GM12878 (cell line): Measurements from ENCODE around the gene EFCAB11. TPM values are rescaled to one million over a fixed set of nuclear protein-coding genes. Genes with fewer than 3 reads are reported as not detected.

Source experiments
- ATAC-seq: fragments of 200-7000 bp; cut with Tn5 transposase; 3 replicates; pipeline ENCODE4 v1.9.1; 2020; ENCODE audit warnings: mild to moderate bottlenecking, moderate library complexity
- BruUV-seq: library from RNA; stranded (reverse); fragments of 400-500 nt; replicated peaks from 2 replicates; lab custom pipeline; 2021; lab: Mats Ljungman, UMichigan
- CTCF ChIA-PET: fragments of 300-600 bp; sonication (Branson Sonifier 250); formaldehyde crosslinking; extraction: SDS; loops from one replicate; lab custom pipeline; 2021; ENCODE audit warnings: inconsistent platforms; lab: Yijun Ruan, JAX
- POLR2A ChIA-PET: fragments of 350-600 bp; formaldehyde crosslinking; extraction: SDS; loops from one replicate; lab custom pipeline; 2021; ENCODE audit warnings: inconsistent platforms; lab: Charles Lee
- RAD21 ChIA-PET: fragments of 300-600 bp; sonication (Branson Sonifier 250); formaldehyde crosslinking; loops from one replicate; lab custom pipeline; 2023; ENCODE audit warnings: antibody characterized with exemption; ENCODE audit not compliant: unreplicated experiment; lab: Charles Lee
- SMC1A ChIA-PET: fragments of 300-600 bp; sonication (Branson Sonifier 250); formaldehyde crosslinking; loops from one replicate; lab custom pipeline; 2023; ENCODE audit not compliant: unreplicated experiment, uncharacterized antibody; lab: Charles Lee
- DNase-seq: peaks from one replicate; pipeline ENCODE4 v3.0.0-alpha.2; 2011; ENCODE audit warnings: low read depth, low spot score
- FAIRE-seq: peaks from 3 replicates; lab custom pipeline; 2011; peaks lifted over from hg19 to GRCh38; lab: Jason Lieb, UNC
- H2AFZ ChIP-seq: 2 replicates; pipeline ENCODE4 v1.6.0; 2011; ENCODE audit warnings: low read depth, low read length, control low read depth; ENCODE audit not compliant: control insufficient read depth
- H3K27ac ChIP-seq: 2 replicates; pipeline ENCODE4 v1.5.1; 2011; ENCODE audit warnings: control low read depth; ENCODE audit not compliant: control insufficient read depth, insufficient read depth
- H3K27me3 ChIP-seq, 2 experiments: replicated peaks in 1 of 2; 2 replicates each; pipeline versions ENCODE4 v1.6.0 to v1.6.1; 2011; ENCODE audit warnings: low read length in 1 of 2; ENCODE audit not compliant: control insufficient read depth in 2 of 2, insufficient read depth in 2 of 2
- H3K36me3 ChIP-seq, 2 experiments: 2 replicates each; pipeline ENCODE4 v1.5.1; 2011; ENCODE audit warnings: low read length in 1 of 2; ENCODE audit not compliant: control insufficient read depth in 2 of 2, insufficient read depth in 2 of 2
- H3K4me1 ChIP-seq: 2 replicates; pipeline ENCODE4 v1.6.1; 2011; ENCODE audit warnings: mild to moderate bottlenecking, low read length, moderate library complexity, mixed read lengths; ENCODE audit not compliant: control insufficient read depth, insufficient read depth
- H3K4me2 ChIP-seq: 2 replicates; pipeline ENCODE4 v1.6.0; 2011; ENCODE audit warnings: control low read depth; ENCODE audit not compliant: control insufficient read depth, insufficient read depth
- H3K4me3 ChIP-seq: fragments of 200-600 bp; sonication (generic); 2 replicates; pipeline ENCODE4 v1.5.1; 2016
- H3K79me2 ChIP-seq: 2 replicates; pipeline ENCODE4 v1.6.0; 2011; ENCODE audit warnings: low read length; ENCODE audit not compliant: control insufficient read depth, insufficient read depth
- H3K9ac ChIP-seq: 2 replicates; pipeline ENCODE4 v1.8.0; 2011; ENCODE audit warnings: low read length, control low read depth, mixed read lengths; ENCODE audit not compliant: control insufficient read depth, insufficient read depth
- H3K9me3 ChIP-seq: replicated peaks from 3 replicates; pipeline ENCODE4 v1.5.1; 2011; ENCODE audit warnings: mild to moderate bottlenecking, low read length; ENCODE audit not compliant: control insufficient read depth, insufficient read depth
- H4K20me1 ChIP-seq: 2 replicates; pipeline ENCODE4 v1.6.0; 2011; ENCODE audit not compliant: control insufficient read depth, insufficient read depth
- ETV6 ChIP-seq, 2 experiments: fragments of 450-650 bp in 1 of 2; IDR thresholded peaks in 1 of 2; conservative IDR thresholded peaks in 1 of 2; 2 replicates each; pipeline ENCODE4 v1.6.1; 2014; ENCODE audit warnings: antibody characterized with exemption in 1 of 2, borderline replicate concordance in 1 of 2, low read depth in 1 of 2, mild to moderate bottlenecking in 1 of 2, moderate library complexity in 1 of 2
- NRF1 ChIP-seq: conservative IDR thresholded peaks from 2 replicates; pipeline ENCODE4 v1.6.1; 2011; ENCODE audit warnings: mild to moderate bottlenecking, low read depth, low read length, improper control_type of control experiment
- PML ChIP-seq: IDR thresholded peaks from 2 replicates; pipeline ENCODE4 v1.6.1; 2012; ENCODE audit warnings: low read length, inconsistent platforms
- SUPT20H ChIP-seq: IDR thresholded peaks from 2 replicates; pipeline ENCODE4 v1.6.1; 2011; ENCODE audit warnings: low read depth, mild to moderate bottlenecking, low read length, moderate library complexity, borderline replicate concordance; ENCODE audit not compliant: control insufficient read depth
- TCF3 ChIP-seq: IDR thresholded peaks from 2 replicates; pipeline ENCODE4 v1.6.1; 2012; ENCODE audit warnings: low read depth, mild to moderate bottlenecking, low read length, borderline replicate concordance; ENCODE audit not compliant: insufficient read depth
- WGBS: methylation state at CpG from one replicate; pipeline ENCODE4 v1.1.6; 2016; ENCODE audit warnings: low lambda C conversion rate; ENCODE audit not compliant: insufficient replicate concordance, insufficient coverage; ENCODE audit errors: missing lambda C conversion rate; 5-methylcytosine and 5-hydroxymethylcytosine counted together
- in situ Hi-C: fragments of 300-500 bp; cut with MboI; formaldehyde crosslinking; loops from 9 replicates; pipeline ENCODE4 v1.14.3; 2018; ENCODE audit warnings: mixed read lengths
- intact Hi-C: fragments of 100-400 bp; cut with micrococcal nuclease; formaldehyde crosslinking; loops from one replicate; pipeline ENCODE4 v1.14.2; 2022; ENCODE audit not compliant: unreplicated experiment
- polyA plus RNA-seq, 11 experiments: library from polyadenylated mRNA; depleted of rRNA in 4 of 11; unstranded in 6 of 11; stranded (reverse) in 5 of 11; fragments of >200 nt; fragmentation: Nextera tagmentation in 4 of 11; fragmentation: Illumina TruSeq in 1 of 11; extraction: Ambion mirVana in 4 of 11; extraction: Trizol in 1 of 11; gene quantifications; 1 replicate in 1 of 11; 2 replicates in 10 of 11; pipeline versions ENCODE4 v1.2.1 to v1.2.3, GENCODE V29; 2011 to 2016; ENCODE audit warnings: inconsistent platforms in 2 of 11, missing spikeins in 2 of 11, low read depth in 1 of 11
- total RNA-seq, 4 experiments: library from RNA; depleted of rRNA in 3 of 4; stranded (reverse); fragments of >200 nt in 3 of 4; fragmentation: Illumina TruSeq in 1 of 4; extraction: Trizol in 1 of 4; gene quantifications; 2 replicates each; pipeline versions ENCODE4 v1.2.1 to v1.2.3, GENCODE V29; 2013 to 2021
- TF ChIP-seq, protein P1 (sequence below): IDR thresholded peaks from 2 replicates; pipeline ENCODE4 v1.6.1; 2012; ENCODE audit warnings: low read depth, low read length, improper control_type of control experiment
- TF ChIP-seq, protein P2 (sequence below): fragments of 450-650 bp; IDR thresholded peaks from 2 replicates; pipeline ENCODE4 v1.6.1; 2016; ENCODE audit warnings: mild to moderate bottlenecking
- TF ChIP-seq, protein P3 (sequence below): IDR thresholded peaks from 2 replicates; pipeline ENCODE4 v1.6.1; 2012; ENCODE audit warnings: improper control_type of control experiment, low read depth, low read length; ENCODE audit not compliant: insufficient replicate concordance
- TF ChIP-seq, protein P4 (sequence below), 3 experiments: IDR thresholded peaks in 2 of 3; conservative IDR thresholded peaks in 1 of 3; 2 replicates each; pipeline ENCODE4 v1.5.1; 2011; ENCODE audit warnings: low read depth in 3 of 3, low read length in 3 of 3, mild to moderate bottlenecking in 3 of 3, control low read depth in 2 of 3, moderate library complexity in 2 of 3, inconsistent platforms in 1 of 3, mixed read lengths in 1 of 3; ENCODE audit not compliant: control insufficient read depth in 2 of 3, insufficient read depth in 1 of 3; ENCODE audit errors: extremely low read depth in 1 of 3
- TF ChIP-seq, protein P5 (sequence below): fragments of 450-650 bp; IDR thresholded peaks from 2 replicates; pipeline ENCODE4 v1.6.1; 2016; ENCODE audit warnings: mild to moderate bottlenecking

The EFCAB11 gene
- total and polyA plus RNA-seq, 10 of the 15 experiments (the other 5 are each of a cell fraction or from before 2014, with no cell fraction given), result 8.6 to 37.4 (median 18.0) TPM

DNA sequence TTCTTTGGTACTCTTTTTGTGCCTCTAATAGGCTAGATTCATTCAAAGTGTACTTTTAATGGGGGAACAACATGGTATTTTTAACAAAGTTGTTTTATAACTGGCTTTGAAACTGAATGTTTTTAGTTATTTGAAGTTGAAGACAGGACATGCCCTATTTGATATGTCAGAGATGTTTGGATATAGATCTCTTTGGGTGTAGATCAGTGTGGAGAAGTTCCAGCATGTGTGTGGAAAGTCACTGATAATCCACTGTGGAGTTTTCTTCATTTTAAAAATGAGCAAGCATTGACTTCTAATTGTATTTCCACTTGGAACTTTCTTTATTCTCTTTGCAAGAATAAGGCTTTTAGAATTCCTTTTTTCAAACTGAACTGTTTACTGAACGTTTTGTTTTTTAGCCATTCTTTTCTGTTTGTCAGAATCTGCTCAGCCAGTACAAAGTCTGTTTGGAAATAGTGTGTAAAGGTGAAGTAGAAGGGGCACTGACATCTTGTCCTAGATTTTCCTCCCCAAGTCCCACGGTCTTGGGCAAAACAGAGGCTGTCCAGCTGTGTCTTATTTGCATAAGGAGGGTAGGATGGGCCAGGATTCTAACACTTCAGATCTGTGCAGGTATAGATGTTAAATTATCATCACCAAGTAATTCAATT lies 36.2 kb upstream of the EFCAB11 start:
- Histone ChIP-seq H3K4me2 (no peak overlapping the region), H3K9me3 (no peaks in the 10 kb centered on the region), H3K27me3 (no peaks in the 10 kb centered on the region), H3K79me2 (no peaks in the 10 kb centered on the region), H2AFZ (no peak overlapping the region), H4K20me1 (no peaks in the 10 kb centered on the region), H3K4me3 (no peak overlapping the region), H3K36me3 (peaks cover 0 to 37% of the 10 kb centered on the region in 2 experiments; a peak in 2 of 4 replicates), H3K9ac (no peak overlapping the region), H3K4me1 (no peaks in the 10 kb centered on the region), H3K27ac (no peak overlapping the region)
- ChIA-PET CTCF (interaction anchor here (2.9 kb wide), 1 partner anchor 17 kb away, joined by 10 read pairs; no protein-coding TSS in a partner anchor), RAD21 (no interaction called here), POLR2A (no interaction called here), SMC1A (no interaction called here)
- TF ChIP-seq PML, result no peak
- TF ChIP-seq, protein P1, sequence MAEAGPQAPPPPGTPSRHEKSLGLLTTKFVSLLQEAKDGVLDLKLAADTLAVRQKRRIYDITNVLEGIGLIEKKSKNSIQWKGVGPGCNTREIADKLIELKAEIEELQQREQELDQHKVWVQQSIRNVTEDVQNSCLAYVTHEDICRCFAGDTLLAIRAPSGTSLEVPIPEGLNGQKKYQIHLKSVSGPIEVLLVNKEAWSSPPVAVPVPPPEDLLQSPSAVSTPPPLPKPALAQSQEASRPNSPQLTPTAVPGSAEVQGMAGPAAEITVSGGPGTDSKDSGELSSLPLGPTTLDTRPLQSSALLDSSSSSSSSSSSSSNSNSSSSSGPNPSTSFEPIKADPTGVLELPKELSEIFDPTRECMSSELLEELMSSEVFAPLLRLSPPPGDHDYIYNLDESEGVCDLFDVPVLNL, result no peak
- no peak for TF ChIP-seq NRF1
- TF ChIP-seq, protein P2, sequence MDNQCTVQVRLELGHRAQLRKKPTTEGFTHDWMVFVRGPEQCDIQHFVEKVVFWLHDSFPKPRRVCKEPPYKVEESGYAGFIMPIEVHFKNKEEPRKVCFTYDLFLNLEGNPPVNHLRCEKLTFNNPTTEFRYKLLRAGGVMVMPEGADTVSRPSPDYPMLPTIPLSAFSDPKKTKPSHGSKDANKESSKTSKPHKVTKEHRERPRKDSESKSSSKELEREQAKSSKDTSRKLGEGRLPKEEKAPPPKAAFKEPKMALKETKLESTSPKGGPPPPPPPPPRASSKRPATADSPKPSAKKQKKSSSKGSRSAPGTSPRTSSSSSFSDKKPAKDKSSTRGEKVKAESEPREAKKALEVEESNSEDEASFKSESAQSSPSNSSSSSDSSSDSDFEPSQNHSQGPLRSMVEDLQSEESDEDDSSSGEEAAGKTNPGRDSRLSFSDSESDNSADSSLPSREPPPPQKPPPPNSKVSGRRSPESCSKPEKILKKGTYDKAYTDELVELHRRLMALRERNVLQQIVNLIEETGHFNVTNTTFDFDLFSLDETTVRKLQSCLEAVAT, result no peak
- TF ChIP-seq, protein P3, sequence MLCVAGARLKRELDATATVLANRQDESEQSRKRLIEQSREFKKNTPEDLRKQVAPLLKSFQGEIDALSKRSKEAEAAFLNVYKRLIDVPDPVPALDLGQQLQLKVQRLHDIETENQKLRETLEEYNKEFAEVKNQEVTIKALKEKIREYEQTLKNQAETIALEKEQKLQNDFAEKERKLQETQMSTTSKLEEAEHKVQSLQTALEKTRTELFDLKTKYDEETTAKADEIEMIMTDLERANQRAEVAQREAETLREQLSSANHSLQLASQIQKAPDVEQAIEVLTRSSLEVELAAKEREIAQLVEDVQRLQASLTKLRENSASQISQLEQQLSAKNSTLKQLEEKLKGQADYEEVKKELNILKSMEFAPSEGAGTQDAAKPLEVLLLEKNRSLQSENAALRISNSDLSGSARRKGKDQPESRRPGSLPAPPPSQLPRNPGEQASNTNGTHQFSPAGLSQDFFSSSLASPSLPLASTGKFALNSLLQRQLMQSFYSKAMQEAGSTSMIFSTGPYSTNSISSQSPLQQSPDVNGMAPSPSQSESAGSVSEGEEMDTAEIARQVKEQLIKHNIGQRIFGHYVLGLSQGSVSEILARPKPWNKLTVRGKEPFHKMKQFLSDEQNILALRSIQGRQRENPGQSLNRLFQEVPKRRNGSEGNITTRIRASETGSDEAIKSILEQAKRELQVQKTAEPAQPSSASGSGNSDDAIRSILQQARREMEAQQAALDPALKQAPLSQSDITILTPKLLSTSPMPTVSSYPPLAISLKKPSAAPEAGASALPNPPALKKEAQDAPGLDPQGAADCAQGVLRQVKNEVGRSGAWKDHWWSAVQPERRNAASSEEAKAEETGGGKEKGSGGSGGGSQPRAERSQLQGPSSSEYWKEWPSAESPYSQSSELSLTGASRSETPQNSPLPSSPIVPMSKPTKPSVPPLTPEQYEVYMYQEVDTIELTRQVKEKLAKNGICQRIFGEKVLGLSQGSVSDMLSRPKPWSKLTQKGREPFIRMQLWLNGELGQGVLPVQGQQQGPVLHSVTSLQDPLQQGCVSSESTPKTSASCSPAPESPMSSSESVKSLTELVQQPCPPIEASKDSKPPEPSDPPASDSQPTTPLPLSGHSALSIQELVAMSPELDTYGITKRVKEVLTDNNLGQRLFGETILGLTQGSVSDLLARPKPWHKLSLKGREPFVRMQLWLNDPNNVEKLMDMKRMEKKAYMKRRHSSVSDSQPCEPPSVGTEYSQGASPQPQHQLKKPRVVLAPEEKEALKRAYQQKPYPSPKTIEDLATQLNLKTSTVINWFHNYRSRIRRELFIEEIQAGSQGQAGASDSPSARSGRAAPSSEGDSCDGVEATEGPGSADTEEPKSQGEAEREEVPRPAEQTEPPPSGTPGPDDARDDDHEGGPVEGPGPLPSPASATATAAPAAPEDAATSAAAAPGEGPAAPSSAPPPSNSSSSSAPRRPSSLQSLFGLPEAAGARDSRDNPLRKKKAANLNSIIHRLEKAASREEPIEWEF, result no peak
- TF ChIP-seq, protein P4, sequence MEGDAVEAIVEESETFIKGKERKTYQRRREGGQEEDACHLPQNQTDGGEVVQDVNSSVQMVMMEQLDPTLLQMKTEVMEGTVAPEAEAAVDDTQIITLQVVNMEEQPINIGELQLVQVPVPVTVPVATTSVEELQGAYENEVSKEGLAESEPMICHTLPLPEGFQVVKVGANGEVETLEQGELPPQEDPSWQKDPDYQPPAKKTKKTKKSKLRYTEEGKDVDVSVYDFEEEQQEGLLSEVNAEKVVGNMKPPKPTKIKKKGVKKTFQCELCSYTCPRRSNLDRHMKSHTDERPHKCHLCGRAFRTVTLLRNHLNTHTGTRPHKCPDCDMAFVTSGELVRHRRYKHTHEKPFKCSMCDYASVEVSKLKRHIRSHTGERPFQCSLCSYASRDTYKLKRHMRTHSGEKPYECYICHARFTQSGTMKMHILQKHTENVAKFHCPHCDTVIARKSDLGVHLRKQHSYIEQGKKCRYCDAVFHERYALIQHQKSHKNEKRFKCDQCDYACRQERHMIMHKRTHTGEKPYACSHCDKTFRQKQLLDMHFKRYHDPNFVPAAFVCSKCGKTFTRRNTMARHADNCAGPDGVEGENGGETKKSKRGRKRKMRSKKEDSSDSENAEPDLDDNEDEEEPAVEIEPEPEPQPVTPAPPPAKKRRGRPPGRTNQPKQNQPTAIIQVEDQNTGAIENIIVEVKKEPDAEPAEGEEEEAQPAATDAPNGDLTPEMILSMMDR (IDR thresholded peaks at IDR 0.05 in 2 of 3, conservative IDR thresholded peaks at IDR 0.05 in 1 of 3; ENCODE audit: control insufficient read depth in 2 of 3, extremely low read depth in 1 of 3, insufficient read depth in 1 of 3, low read depth in 3 of 3, low read length in 3 of 3), result no peak
- TF ChIP-seq ETV6 (conservative IDR thresholded peaks at IDR 0.05 in 1 of 2, IDR thresholded peaks at IDR 0.05 in 1 of 2; ENCODE audit: borderline replicate concordance in 1 of 2, low read depth in 1 of 2), result no peak
- no peak for TF ChIP-seq TCF3
- no peak for TF ChIP-seq SUPT20H
- TF ChIP-seq, protein P5, sequence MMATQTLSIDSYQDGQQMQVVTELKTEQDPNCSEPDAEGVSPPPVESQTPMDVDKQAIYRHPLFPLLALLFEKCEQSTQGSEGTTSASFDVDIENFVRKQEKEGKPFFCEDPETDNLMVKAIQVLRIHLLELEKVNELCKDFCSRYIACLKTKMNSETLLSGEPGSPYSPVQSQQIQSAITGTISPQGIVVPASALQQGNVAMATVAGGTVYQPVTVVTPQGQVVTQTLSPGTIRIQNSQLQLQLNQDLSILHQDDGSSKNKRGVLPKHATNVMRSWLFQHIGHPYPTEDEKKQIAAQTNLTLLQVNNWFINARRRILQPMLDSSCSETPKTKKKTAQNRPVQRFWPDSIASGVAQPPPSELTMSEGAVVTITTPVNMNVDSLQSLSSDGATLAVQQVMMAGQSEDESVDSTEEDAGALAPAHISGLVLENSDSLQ, result no peak
- DNase-seq (no peak), ATAC-seq (no peak), FAIRE-seq (no peak)
- 38% methylated on average over 2 of the region's 2 CpGs for WGBS
- intact Hi-C loops (no loop called here), in situ Hi-C loops (no loop called here)
- BruUV-seq, result no TSS peak
